Skeletal muscle cell (primary cell): ENCODE results near the gene ACP1.
A peak's percentile ranks its signal among the peaks of the same experiment; 100 is the strongest.
"Not testable (repeated sequence)": the region's sequence is repeated elsewhere in the genome, so short reads cannot be mapped to it uniquely, and the experiment has no call there.

Source experiments
- DNase-seq: peaks from one replicate; pipeline ENCODE4 v3.0.0-alpha.2; 2010; ENCODE audit warnings: low read depth
- H3K4me3 ChIP-seq: 2 replicates; pipeline ENCODE4 v1.5.1; 2011; ENCODE audit warnings: low read depth, mild to moderate bottlenecking, control low read depth, low read length, moderate library complexity

ACP1 gene

DNA sequence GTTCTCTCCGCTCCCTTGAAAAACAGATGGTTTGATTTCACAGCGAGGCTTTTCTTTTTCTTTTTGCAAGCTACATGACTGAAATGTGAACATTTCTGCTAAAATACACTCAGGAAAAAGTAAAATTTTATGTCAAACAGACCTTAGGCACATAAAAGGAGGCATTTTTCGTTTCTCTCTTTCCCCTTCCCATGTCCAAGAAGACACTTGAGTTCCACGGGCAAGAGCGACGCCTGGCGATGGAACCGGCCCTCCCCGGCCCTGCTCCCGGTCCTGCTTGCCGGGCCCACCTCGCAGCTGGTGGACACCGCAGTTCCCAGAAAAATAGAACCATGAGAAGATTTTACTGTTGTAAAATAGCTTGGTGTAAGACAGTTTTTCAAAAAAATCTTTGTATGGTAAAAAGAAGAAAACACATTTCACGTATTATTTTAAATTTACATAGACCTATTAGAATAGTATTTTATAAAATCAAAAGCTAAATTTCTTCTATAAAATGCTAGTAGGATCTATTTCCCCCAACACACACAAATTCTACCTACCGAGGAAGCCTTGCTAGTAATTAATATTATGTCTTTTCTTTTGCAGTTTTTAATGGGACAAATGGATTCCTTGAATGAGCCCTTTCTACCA, 25.5 kb downstream of the ACP1 start:
- peak; percentile 28 for DNase-seq
- peak overlapping the region; percentile 48 for H3K4me3 ChIP-seq

- no peak overlapping the region for H3K4me3 ChIP-seq
- no peak for DNase-seq
Observed at GRCh38 chr2:295090-295489, 30.3 kb downstream of the ACP1 start.

- DNase-seq: no peak
Observed at GRCh38 chr2:296354-296753, 31.6 kb downstream of the ACP1 start.

GRCh38 chr2:305366-305765, 40.6 kb downstream of the ACP1 start:
- DNase-seq: no peak
- H3K4me3 ChIP-seq: no peak overlapping the region

More at GRCh38 chr2:296354-296753, 31.6 kb downstream of the ACP1 start:
- H3K4me3 ChIP-seq: no peak overlapping the region

- H3K4me3 ChIP-seq: no peak overlapping the region
- DNase-seq: no peak
Observed at GRCh38 chr2:309148-309953, 44.6 kb downstream of the ACP1 start.

- no peak overlapping the region for H3K4me3 ChIP-seq
- no peak for DNase-seq
Observed at GRCh38 chr2:309954-310510, 45.3 kb downstream of the ACP1 start.

DNA sequence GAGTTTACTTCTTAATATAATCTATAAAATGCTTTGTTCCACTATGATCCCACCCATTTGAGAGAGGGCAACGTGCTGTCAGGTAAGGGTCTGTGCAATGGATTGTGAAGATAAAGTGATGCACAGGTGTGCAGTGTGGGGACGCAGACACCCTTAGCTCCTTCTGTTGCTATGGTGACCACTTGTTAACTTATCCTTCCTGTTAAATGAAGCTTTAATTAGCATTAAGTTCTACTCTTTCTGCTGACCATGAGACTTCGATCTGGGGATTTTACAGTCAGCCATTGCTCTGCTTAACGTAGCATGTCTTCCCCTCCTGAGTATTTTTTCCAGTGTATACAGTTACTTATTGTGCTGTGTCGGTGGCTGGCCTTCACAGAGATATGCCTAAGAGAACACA, 46.2 kb downstream of the ACP1 start:
- no peak for DNase-seq
- no peak overlapping the region for H3K4me3 ChIP-seq

- no peak for DNase-seq
- no peak overlapping the region for H3K4me3 ChIP-seq
Observed at GRCh38 chr2:313991-314390, 49.2 kb downstream of the ACP1 start.

- no peak overlapping the region for H3K4me3 ChIP-seq
- DNase-seq: no peak
Observed at GRCh38 chr2:314561-315336, 50.0 kb downstream of the ACP1 start.

GRCh38 chr2:315925-316324, 51.2 kb downstream of the ACP1 start:
- not testable (repeated sequence) for DNase-seq, H3K4me3 ChIP-seq

GRCh38 chr2:316381-316780, 51.6 kb downstream of the ACP1 start:
- DNase-seq: no peak
- H3K4me3 ChIP-seq: no peak overlapping the region

DNA sequence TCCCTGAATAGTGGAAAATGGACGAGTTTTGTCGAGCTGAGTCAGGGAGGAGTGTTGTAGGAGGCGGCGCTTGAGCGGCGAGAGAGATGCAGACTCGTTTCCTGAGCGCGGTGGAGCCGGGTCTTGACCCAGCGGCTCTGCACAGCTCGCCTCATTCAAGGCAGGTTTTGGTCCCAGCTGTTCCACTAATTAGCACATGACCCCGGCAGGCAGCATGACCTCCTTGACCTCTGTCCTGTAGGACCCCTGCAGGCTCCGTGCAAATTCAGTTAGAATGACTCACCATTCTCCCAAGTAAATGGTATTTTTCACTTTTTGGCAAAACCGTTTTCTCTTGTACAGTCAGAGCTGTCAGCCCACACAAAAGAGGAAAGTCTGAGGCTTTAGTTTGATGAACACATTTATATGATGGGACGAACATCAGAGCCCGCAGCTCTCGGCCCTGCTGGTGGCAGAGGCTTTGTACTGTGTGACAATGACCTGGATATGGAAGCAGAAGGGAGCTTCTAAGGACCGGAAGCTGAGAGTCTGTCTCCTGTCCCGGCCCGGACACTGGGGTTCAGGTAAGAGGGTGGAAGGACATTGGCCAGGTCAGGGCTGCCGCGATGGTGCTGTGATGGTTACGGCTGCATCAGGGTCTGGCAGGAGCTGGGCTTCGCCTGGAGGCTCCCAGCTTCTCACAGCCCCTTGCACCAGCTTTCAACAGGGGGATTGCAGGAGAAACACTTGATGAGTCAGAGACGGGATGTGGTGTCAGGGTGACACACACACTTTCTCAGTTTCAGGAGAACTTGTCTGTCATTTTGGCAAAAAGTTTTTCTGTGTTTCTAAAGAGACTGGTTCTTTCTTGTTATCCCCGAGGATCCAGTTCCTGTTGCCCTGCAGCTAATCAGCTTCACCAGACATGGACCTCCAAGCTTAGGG, 53.0 kb downstream of the ACP1 start:
- H3K4me3 ChIP-seq: peak overlapping the region; percentile 6
- peak; percentile 36 for DNase-seq

DNA sequence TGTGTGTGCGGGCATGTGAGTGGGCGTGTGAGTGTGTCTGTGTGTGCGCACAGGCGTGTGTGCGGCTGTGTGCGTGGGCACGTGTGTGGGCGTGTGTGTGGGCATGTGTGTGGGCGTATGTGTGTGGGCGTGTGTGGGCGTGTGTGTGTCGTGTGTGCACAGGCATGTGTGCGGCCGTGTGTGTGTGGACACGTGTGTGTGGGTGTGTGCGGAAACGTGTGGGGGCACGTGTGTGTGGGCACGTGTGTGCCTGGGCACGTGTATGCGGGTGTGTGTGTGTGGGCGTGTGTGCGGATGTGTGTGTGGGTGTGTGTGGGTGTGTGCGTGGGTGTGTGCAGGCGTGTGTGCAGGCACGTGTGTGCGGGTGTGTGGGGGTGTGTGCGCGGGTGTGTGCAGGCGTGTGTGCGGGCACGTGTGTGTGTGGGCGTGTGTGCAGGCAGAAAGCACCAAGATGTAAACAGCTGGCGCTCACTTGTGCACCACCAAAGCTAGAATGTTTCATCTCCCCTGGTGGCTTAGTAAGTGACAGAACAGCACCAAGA, 54.4 kb downstream of the ACP1 start:
- no peak for DNase-seq
- H3K4me3 ChIP-seq: no peak overlapping the region

- H3K4me3 ChIP-seq: no peak overlapping the region
- no peak for DNase-seq
Observed at GRCh38 chr2:320561-320960, 55.8 kb downstream of the ACP1 start.

DNA sequence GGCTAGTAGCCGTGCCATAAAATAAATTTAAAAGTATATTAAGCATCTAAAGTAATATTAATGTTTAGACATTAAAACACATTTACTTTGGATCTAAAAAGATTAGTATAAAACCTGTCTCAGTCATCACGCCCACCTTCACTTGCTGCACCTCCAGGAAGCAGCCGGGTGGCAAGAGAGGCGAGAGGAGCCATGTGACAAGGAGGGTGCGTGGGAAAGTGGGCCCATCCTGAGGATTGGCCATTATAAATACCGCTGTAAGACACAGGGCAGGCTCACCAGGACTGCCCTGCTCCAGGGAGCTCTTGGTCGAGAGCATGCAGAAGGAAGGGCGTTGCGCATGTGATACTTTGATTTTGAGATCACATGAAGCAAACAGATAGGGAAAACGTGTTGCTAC, 57.6 kb downstream of the ACP1 start:
- H3K4me3 ChIP-seq: no peak overlapping the region
- DNase-seq: no peak

GRCh38 chr2:323035-323434, 58.3 kb downstream of the ACP1 start:
- H3K4me3 ChIP-seq: no peak overlapping the region
- no peak for DNase-seq
